Endothelial cell of umbilical vein (primary cell): ENCODE measurements around the gene DENND1C. TPM values are rescaled to one million over a fixed set of nuclear protein-coding genes. Genes with fewer than 3 reads are reported as not detected.

ENCODE experiments used
- BruUV-seq: library from RNA; stranded (reverse); fragments of 400-500 nt; replicated peaks from 2 replicates; lab custom pipeline; 2021; lab: Mats Ljungman, UMichigan
- CTCF ChIA-PET: fragments of 300-600, 350-600 bp; sonication (Branson Sonifier 250); formaldehyde crosslinking; loops from one replicate; lab custom pipeline; 2021; ENCODE audit warnings: antibody characterized with exemption, inconsistent platforms; lab: Charles Lee
- POLR2A ChIA-PET: fragments of 300-600, 350-600 bp; sonication (Branson Sonifier 250); formaldehyde crosslinking; loops from one replicate; lab custom pipeline; 2021; ENCODE audit warnings: antibody characterized with exemption, inconsistent platforms; lab: Charles Lee
- DNase-seq: peaks from one replicate; pipeline ENCODE4 v3.0.0-alpha.2; 2011; ENCODE audit warnings: low read depth, low spot score
- FAIRE-seq: peaks from 2 replicates; lab custom pipeline; 2011; peaks lifted over from hg19 to GRCh38; lab: Jason Lieb, UNC
- H2AFZ ChIP-seq: 2 replicates; pipeline ENCODE4 v1.6.0; 2012; ENCODE audit warnings: low read depth, low read length, control low read depth, inconsistent platforms
- H3K27ac ChIP-seq: 2 replicates; pipeline ENCODE4 v1.5.1; 2011; ENCODE audit warnings: low read depth, mild to moderate bottlenecking, control low read depth, low read length, moderate library complexity; ENCODE audit not compliant: insufficient read depth
- H3K27me3 ChIP-seq, 2 experiments: 2 replicates each; pipeline versions ENCODE4 v1.6.0 to v1.6.1; 2011; ENCODE audit warnings: low read length in 2 of 2, mixed read lengths in 1 of 2; ENCODE audit not compliant: control insufficient read depth in 2 of 2, insufficient read depth in 2 of 2
- H3K36me3 ChIP-seq, 2 experiments: 2 replicates in 1 of 2; 3 replicates in 1 of 2; pipeline ENCODE4 v1.5.1; 2011; ENCODE audit warnings: low read length in 2 of 2, mild to moderate bottlenecking in 1 of 2, moderate library complexity in 1 of 2; ENCODE audit not compliant: control insufficient read depth in 2 of 2, insufficient read depth in 2 of 2; ENCODE audit errors: extremely low read depth in 1 of 2
- H3K4me1 ChIP-seq: 3 replicates; pipeline ENCODE4 v1.5.1; 2011; ENCODE audit warnings: mild to moderate bottlenecking, low read length; ENCODE audit not compliant: control insufficient read depth, insufficient read depth; ENCODE audit errors: extremely low read depth
- H3K4me2 ChIP-seq: 2 replicates; pipeline ENCODE4 v1.6.1; 2011; ENCODE audit warnings: low read length, control low read depth, mixed read lengths; ENCODE audit not compliant: insufficient read depth
- H3K4me3 ChIP-seq, 3 experiments: fragments of 200-600 bp in 1 of 3; sonication (generic), shearing (Covaris generic) in 1 of 3; replicated peaks in 1 of 3; 2 replicates each; pipeline ENCODE4 v1.5.1; 2011 to 2016; ENCODE audit warnings: control low read depth in 3 of 3, low read length in 3 of 3, mild to moderate bottlenecking in 2 of 3, inconsistent platforms in 1 of 3, low read depth in 1 of 3, moderate library complexity in 1 of 3; ENCODE audit not compliant: insufficient read depth in 1 of 3
- H3K79me2 ChIP-seq: 2 replicates; pipeline ENCODE4 v1.6.0; 2012; ENCODE audit warnings: low read length, inconsistent platforms; ENCODE audit not compliant: control insufficient read depth, insufficient read depth
- H3K9ac ChIP-seq: replicated peaks from 2 replicates; pipeline ENCODE3; 2011; ENCODE audit warnings: low read length, control low read depth; ENCODE audit not compliant: insufficient read depth; ENCODE audit errors: extremely low read depth
- H3K9me1 ChIP-seq: replicated peaks from 3 replicates; pipeline ENCODE4 v1.6.0; 2011; ENCODE audit warnings: mild to moderate bottlenecking, low read length; ENCODE audit not compliant: control insufficient read depth, insufficient read depth; ENCODE audit errors: extremely low read depth
- H3K9me3 ChIP-seq: replicated peaks from 2 replicates; pipeline ENCODE4 v1.5.1; 2012; ENCODE audit warnings: low read length, inconsistent platforms; ENCODE audit not compliant: control insufficient read depth, insufficient read depth
- H4K20me1 ChIP-seq: replicated peaks from 2 replicates; pipeline ENCODE3; 2011; ENCODE audit warnings: mild to moderate bottlenecking, low read length; ENCODE audit not compliant: control insufficient read depth, insufficient read depth; ENCODE audit errors: extremely low read depth
- CTCF ChIP-seq, 2 donors: IDR thresholded peaks; 1 replicate in 1 of 2; 2 replicates in 1 of 2; pipeline ENCODE4 v1.5.1; 2011; ENCODE audit warnings: low read length in 2 of 2, mild to moderate bottlenecking in 2 of 2, moderate library complexity in 2 of 2, control low read depth in 1 of 2, inconsistent platforms in 1 of 2, low read depth in 1 of 2; ENCODE audit not compliant: insufficient read depth in 1 of 2; ENCODE audit errors: extremely low read depth in 1 of 2
- EZH2 ChIP-seq: IDR thresholded peaks from 2 replicates; pipeline ENCODE4 v1.6.1; 2012; ENCODE audit warnings: borderline replicate concordance, low read depth, mild to moderate bottlenecking, moderate library complexity, low read length, inconsistent platforms; ENCODE audit not compliant: severe bottlenecking
- FOS ChIP-seq: IDR thresholded peaks from 2 replicates; pipeline ENCODE4 v1.6.1; 2011; ENCODE audit warnings: mild to moderate bottlenecking, low read length, moderate library complexity, borderline replicate concordance; ENCODE audit not compliant: insufficient read depth
- GATA2 ChIP-seq: IDR thresholded peaks from 2 replicates; pipeline ENCODE4 v1.7.0; 2011; ENCODE audit warnings: low read depth, mild to moderate bottlenecking, moderate library complexity, mixed read lengths, low read length; ENCODE audit not compliant: insufficient read length, insufficient read depth
- JUN ChIP-seq: IDR thresholded peaks from 2 replicates; pipeline ENCODE4 v1.6.1; 2011; ENCODE audit warnings: borderline replicate concordance, low read depth; ENCODE audit not compliant: insufficient read length, insufficient read depth
- MAX ChIP-seq: IDR thresholded peaks from 2 replicates; pipeline ENCODE4 v1.6.1; 2011; ENCODE audit not compliant: insufficient read depth, insufficient read length
- MYC ChIP-seq: IDR thresholded peaks from one replicate; pipeline ENCODE4 v1.6.1; 2011; ENCODE audit warnings: mild to moderate bottlenecking, low read depth, low read length
- POLR2A ChIP-seq: IDR thresholded peaks from 2 replicates; pipeline ENCODE4 v1.6.1; 2012; ENCODE audit warnings: low read depth, mild to moderate bottlenecking, control low read depth, low read length
- POLR2AphosphoS5 ChIP-seq: IDR thresholded peaks from 2 replicates; pipeline ENCODE4 v1.6.1; 2012; ENCODE audit warnings: low read depth, mild to moderate bottlenecking, control low read depth, low read length, moderate library complexity; ENCODE audit not compliant: insufficient read depth
- dilution Hi-C: fragments of 300-500 bp; cut with MboI; formaldehyde crosslinking; loops from one replicate; pipeline ENCODE4 v1.15.0; 2019; ENCODE audit warnings: low sequenced_read_pairs; ENCODE audit not compliant: extremely low pct_ligation_motif_present
- intact Hi-C: fragments of 100-400 bp; cut with micrococcal nuclease; formaldehyde crosslinking; loops from one replicate; pipeline ENCODE4 v1.10.0; 2022
- polyA plus RNA-seq, 4 experiments: library from polyadenylated mRNA; depleted of rRNA in 3 of 4; stranded (reverse) in 3 of 4; unstranded in 1 of 4; fragments of >200 nt; gene quantifications; 2 replicates each; pipeline versions ENCODE4 v1.2.1 to v1.2.3, GENCODE V29; 2011 to 2012; ENCODE audit warnings: missing spikeins in 1 of 4
- total RNA-seq: library from RNA; stranded (reverse); gene quantifications from 2 replicates; pipeline ENCODE4 v1.2.3, GENCODE V29; 2021

The DENND1C gene
- total and polyA plus RNA-seq, 2 donors (not counting 3 experiments of a cell fraction or from before 2014, with no cell fraction given): not detected

GRCh38 chr19:6522712-6523111 lies 41.1 kb upstream of the DENND1C start:
- H2AFZ ChIP-seq: no peak overlapping the region
- DNase-seq (no peak), FAIRE-seq (no peak)
- no peaks in the 10 kb centered on the region for H3K79me2 ChIP-seq
- H3K9me3 ChIP-seq: no peaks in the 10 kb centered on the region
- TF ChIP-seq POLR2AphosphoS5: no peak
- peaks cover 4% of the 10 kb centered on the region for H3K4me1 ChIP-seq
- no peaks in the 10 kb centered on the region for H3K36me3 ChIP-seq
- no peak overlapping the region for H3K4me2 ChIP-seq
- no peak overlapping the region for H3K9ac ChIP-seq
- H4K20me1 ChIP-seq: no peaks in the 10 kb centered on the region
- H3K4me3 ChIP-seq: no peak overlapping the region
- H3K27me3 ChIP-seq: no peaks in the 10 kb centered on the region
- CTCF ChIA-PET: interaction anchor here (7.3 kb wide), 1 partner anchor 109 kb away, joined by 100 read pairs; no protein-coding TSS in a partner anchor
- H3K9me1 ChIP-seq: no peaks in the 10 kb centered on the region
- BruUV-seq: no TSS peak
- dilution Hi-C loops (no loop called here), intact Hi-C loops (no loop called here)
- no peak overlapping the region for H3K27ac ChIP-seq
- POLR2A ChIA-PET: interaction anchor here (0.6 kb wide), 1 partner anchor 547 kb away, joined by 3 read pairs; the partner anchor contains the start of gene ZNF557

- Histone ChIP-seq H3K4me1 (peaks cover 4% of the 10 kb centered on the region), H3K79me2 (no peaks in the 10 kb centered on the region), H3K9me3 (no peaks in the 10 kb centered on the region), H2AFZ (no peak overlapping the region), H4K20me1 (no peaks in the 10 kb centered on the region), H3K4me2 (no peak overlapping the region), H3K9me1 (no peaks in the 10 kb centered on the region), H3K36me3 (no peaks in the 10 kb centered on the region), H3K27ac (no peak overlapping the region), H3K4me3 (no peak overlapping the region), H3K9ac (no peak overlapping the region), H3K27me3 (no peaks in the 10 kb centered on the region)
- ChIA-PET CTCF (interaction anchor here (2.2 to 7.3 kb wide), 2 partner anchors 110 to 342 kb away, joined by 8 to 100 read pairs; no protein-coding TSS in a partner anchor), POLR2A (interaction anchor here (0.6 kb wide), 1 partner anchor 547 kb away, joined by 3 read pairs; the partner anchor contains the start of gene ZNF557)
- no peak for DNase-seq
- BruUV-seq: no TSS peak
- dilution Hi-C loops (no loop called here), intact Hi-C loops (no loop called here)
- FAIRE-seq: no peak
- TF ChIP-seq EZH2 (no peak), MAX (no peak), MYC (no peak), JUN (no peak), CTCF (IDR thresholded peaks at IDR 0.05; ENCODE audit: extremely low read depth in 1 of 2, insufficient read depth in 1 of 2, low read depth in 1 of 2, low read length in 2 of 2) (no peak), POLR2AphosphoS5 (no peak), GATA2 (no peak), POLR2A (no peak), FOS (no peak)
These were observed 40.4 kb upstream of the DENND1C start for GRCh38 chr19:6521718-6522646.
